Stimulated activated CD4-positive, alpha-beta T cell treated with anti-CD3 and anti-CD28 coated beads, Interleukin-2, amount 100 ng/mL, for 24 hours (primary cell): ENCODE measurements around the gene ANKRD23.
A peak's percentile ranks its signal among the peaks of the same experiment; 100 is the strongest.
"Not testable (repeated sequence)": the region's sequence is repeated elsewhere in the genome, so short reads cannot be mapped to it uniquely, and the experiment has no call there.

Experiments used
- DNase-seq, 2 donors: peaks; one replicate each; pipeline ENCODE4 v3.0.0-alpha.2; 2020

ANKRD23 gene

GRCh38 chr2:96813656-96814055, 30.2 kb downstream of the ANKRD23 start:
- no peak for DNase-seq

- no peak for DNase-seq
Observed at GRCh38 chr2:96811917-96812316, 31.9 kb downstream of the ANKRD23 start.

- no peak for DNase-seq
Observed at GRCh38 chr2:96810783-96811192, 33.0 kb downstream of the ANKRD23 start.

- DNase-seq = no peak
Observed at GRCh38 chr2:96809951-96810782, 33.7 kb downstream of the ANKRD23 start.

- DNase-seq = no peak
Observed at GRCh38 chr2:96809216-96809882, 34.5 kb downstream of the ANKRD23 start.

GRCh38 chr2:96808176-96808837, 35.5 kb downstream of the ANKRD23 start:
- no peak for DNase-seq

GRCh38 chr2:96807127-96807471, 36.7 kb downstream of the ANKRD23 start:
- DNase-seq = no peak

GRCh38 chr2:96806468-96807126, 37.2 kb downstream of the ANKRD23 start:
- DNase-seq = peak in 1 of 2 donors; percentile 39

- not testable (repeated sequence) for DNase-seq
Observed at GRCh38 chr2:96805946-96806345, 37.9 kb downstream of the ANKRD23 start.

GRCh38 chr2:96804986-96805385, 38.8 kb downstream of the ANKRD23 start:
- no peak for DNase-seq

GRCh38 chr2:96802721-96803120, 41.1 kb downstream of the ANKRD23 start:
- no peak for DNase-seq

- DNase-seq = peak; percentile 56
Observed at GRCh38 chr2:96801786-96802595, 41.8 kb downstream of the ANKRD23 start.

- peak; percentile 76 to 82 for DNase-seq
Observed at GRCh38 chr2:96801005-96801785, 42.6 kb downstream of the ANKRD23 start.

- no peak for DNase-seq
Observed at GRCh38 chr2:96800061-96801004, 43.5 kb downstream of the ANKRD23 start.

- DNase-seq = no peak
Observed at GRCh38 chr2:96799623-96799935, 44.2 kb downstream of the ANKRD23 start.

GRCh38 chr2:96798733-96799622, 44.8 kb downstream of the ANKRD23 start:
- DNase-seq = no peak

- no peak for DNase-seq
Observed at GRCh38 chr2:96797066-96797625, 46.7 kb downstream of the ANKRD23 start.

- not testable (repeated sequence) for DNase-seq
Observed at GRCh38 chr2:96796497-96796896, 47.3 kb downstream of the ANKRD23 start.

GRCh38 chr2:96795076-96795475, 48.7 kb downstream of the ANKRD23 start:
- no peak for DNase-seq
